DND-41 (cell line): ENCODE measurements around the gene PPFIA1.

Experiments used
- ATAC-seq: fragments of 200-7000 bp; cut with Tn5 transposase; 3 replicates; pipeline ENCODE4 v1.9.1; 2021; ENCODE audit warnings: low read depth; ENCODE audit not compliant: insufficient read depth
- DNase-seq: peaks from one replicate; pipeline ENCODE4 v3.0.0-alpha.2; 2020
- H2AFZ ChIP-seq: 2 replicates; pipeline ENCODE4 v1.6.0; 2012; ENCODE audit warnings: low read depth, low read length
- H3K27ac ChIP-seq: 2 replicates; pipeline ENCODE4 v1.5.1; 2012; ENCODE audit warnings: low read length, inconsistent platforms
- H3K27me3 ChIP-seq: fragments of 200-600 bp; sonication (generic); 2 replicates; pipeline ENCODE4 v1.6.0; 2012; ENCODE audit warnings: low read length, mild to moderate bottlenecking, inconsistent platforms; ENCODE audit not compliant: insufficient read depth, poor library complexity
- H3K36me3 ChIP-seq: 2 replicates; pipeline ENCODE4 v1.5.1; 2012; ENCODE audit warnings: low read length, inconsistent platforms; ENCODE audit not compliant: insufficient read depth
- H3K4me1 ChIP-seq: 2 replicates; pipeline ENCODE4 v1.5.1; 2012; ENCODE audit warnings: mild to moderate bottlenecking, low read length; ENCODE audit not compliant: insufficient read depth
- H3K4me2 ChIP-seq: 2 replicates; pipeline ENCODE4 v1.6.0; 2012; ENCODE audit warnings: mild to moderate bottlenecking, moderate library complexity, low read length, inconsistent platforms; ENCODE audit not compliant: insufficient read depth
- H3K4me3 ChIP-seq, 2 experiments: fragments of 200-600 bp in 1 of 2; shearing (Covaris generic) in 1 of 2; 2 replicates each; pipeline ENCODE4 v1.5.1; 2012 to 2016; ENCODE audit warnings: inconsistent platforms in 2 of 2, low read length in 2 of 2, mild to moderate bottlenecking in 2 of 2, low read depth in 1 of 2, moderate library complexity in 1 of 2
- H3K79me2 ChIP-seq: 2 replicates; pipeline ENCODE4 v1.6.0; 2012; ENCODE audit warnings: low read length, inconsistent platforms; ENCODE audit not compliant: insufficient read depth
- H3K9ac ChIP-seq: 2 replicates; pipeline ENCODE4 v1.6.0; 2012; ENCODE audit warnings: low read depth, mild to moderate bottlenecking, inconsistent platforms, low read length, moderate library complexity
- H3K9me3 ChIP-seq: 2 replicates; pipeline ENCODE4 v1.5.1; 2012; ENCODE audit warnings: low read length, moderate library complexity, mild to moderate bottlenecking, inconsistent platforms; ENCODE audit not compliant: insufficient read depth, severe bottlenecking
- H4K20me1 ChIP-seq: 2 replicates; pipeline ENCODE4 v1.6.0; 2012; ENCODE audit warnings: low read length; ENCODE audit not compliant: insufficient read depth
- EZH2 ChIP-seq: IDR thresholded peaks from 3 replicates; pipeline ENCODE4 v1.6.1; 2012; ENCODE audit warnings: borderline replicate concordance, low read depth, mild to moderate bottlenecking, moderate library complexity, low read length, inconsistent platforms; ENCODE audit not compliant: severe bottlenecking
- TF ChIP-seq, protein P1 (sequence below): IDR thresholded peaks from 2 replicates; pipeline ENCODE4 v1.5.1; 2012; ENCODE audit warnings: borderline replicate concordance, low read length, moderate library complexity, mild to moderate bottlenecking; ENCODE audit not compliant: poor library complexity, severe bottlenecking; ENCODE audit errors: extremely low read depth

PPFIA1 gene

DNA sequence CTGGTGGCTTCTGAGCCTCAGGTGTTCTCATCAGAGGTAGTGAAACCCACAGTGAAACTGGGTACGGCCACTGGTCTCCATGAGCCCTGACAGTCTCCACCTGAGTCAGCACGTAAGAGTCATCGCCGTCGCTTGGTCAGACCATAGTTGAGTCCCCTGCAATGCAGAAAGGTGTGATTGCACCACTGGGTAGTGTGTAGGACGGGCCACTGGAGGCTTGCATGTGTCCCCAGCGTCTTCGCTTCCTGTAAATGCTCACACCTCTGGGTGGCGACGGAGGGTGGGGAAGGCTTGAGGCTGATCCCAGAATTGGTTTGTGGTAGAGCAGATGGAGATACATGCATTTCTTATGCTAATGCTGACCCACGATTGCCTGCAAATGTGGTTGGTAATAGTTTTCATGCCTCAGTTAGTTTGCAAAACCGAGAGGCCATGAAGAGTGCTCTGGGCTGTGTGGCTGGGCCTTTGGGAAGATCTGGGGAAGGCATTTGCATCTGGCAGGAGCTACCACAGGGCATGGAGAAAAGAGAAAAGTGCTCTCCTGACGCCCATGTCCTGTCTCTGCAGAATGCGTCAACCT is 154.4 kb downstream of the PPFIA1 start:
- Histone ChIP-seq H3K79me2 (no peaks in the 10 kb centered on the region), H2AFZ (no peak overlapping the region), H4K20me1 (0 out of 2 replicates have a peak, but pooled peaks cover 6% of the 10 kb centered on the region), H3K36me3 (no peaks in the 10 kb centered on the region), H3K4me2 (no peak overlapping the region), H3K9me3 (no peaks in the 10 kb centered on the region), H3K27ac (no peak overlapping the region), H3K4me1 (no peaks in the 10 kb centered on the region), H3K27me3 (no peaks in the 10 kb centered on the region), H3K9ac (no peak overlapping the region), H3K4me3 (no peak overlapping the region)
- DNase-seq (no peak), ATAC-seq (no peak)
- TF ChIP-seq, protein P1, sequence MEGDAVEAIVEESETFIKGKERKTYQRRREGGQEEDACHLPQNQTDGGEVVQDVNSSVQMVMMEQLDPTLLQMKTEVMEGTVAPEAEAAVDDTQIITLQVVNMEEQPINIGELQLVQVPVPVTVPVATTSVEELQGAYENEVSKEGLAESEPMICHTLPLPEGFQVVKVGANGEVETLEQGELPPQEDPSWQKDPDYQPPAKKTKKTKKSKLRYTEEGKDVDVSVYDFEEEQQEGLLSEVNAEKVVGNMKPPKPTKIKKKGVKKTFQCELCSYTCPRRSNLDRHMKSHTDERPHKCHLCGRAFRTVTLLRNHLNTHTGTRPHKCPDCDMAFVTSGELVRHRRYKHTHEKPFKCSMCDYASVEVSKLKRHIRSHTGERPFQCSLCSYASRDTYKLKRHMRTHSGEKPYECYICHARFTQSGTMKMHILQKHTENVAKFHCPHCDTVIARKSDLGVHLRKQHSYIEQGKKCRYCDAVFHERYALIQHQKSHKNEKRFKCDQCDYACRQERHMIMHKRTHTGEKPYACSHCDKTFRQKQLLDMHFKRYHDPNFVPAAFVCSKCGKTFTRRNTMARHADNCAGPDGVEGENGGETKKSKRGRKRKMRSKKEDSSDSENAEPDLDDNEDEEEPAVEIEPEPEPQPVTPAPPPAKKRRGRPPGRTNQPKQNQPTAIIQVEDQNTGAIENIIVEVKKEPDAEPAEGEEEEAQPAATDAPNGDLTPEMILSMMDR: peak; percentile 8
- no peak for TF ChIP-seq EZH2

- no peaks in the 10 kb centered on the region for H3K27me3 ChIP-seq
- no peak overlapping the region for H2AFZ ChIP-seq
- ATAC-seq (no peak), DNase-seq (no peak)
- H3K36me3 ChIP-seq: no peaks in the 10 kb centered on the region
- no peaks in the 10 kb centered on the region for H3K9me3 ChIP-seq
- no peak overlapping the region for H3K9ac ChIP-seq
- no peaks in the 10 kb centered on the region for H3K4me1 ChIP-seq
- no peak for TF ChIP-seq EZH2
- TF ChIP-seq, protein P1: no peak
- no peaks in the 10 kb centered on the region for H3K79me2 ChIP-seq
- no peak overlapping the region for H3K4me2 ChIP-seq
- H3K27ac ChIP-seq: no peak overlapping the region
- 0 out of 2 replicates have a peak, but pooled peaks cover 6% of the 10 kb centered on the region for H4K20me1 ChIP-seq
- H3K4me3 ChIP-seq: no peak overlapping the region
Measured at GRCh38 chr11:70427436-70427835, 156.9 kb downstream of the PPFIA1 start.

DNA sequence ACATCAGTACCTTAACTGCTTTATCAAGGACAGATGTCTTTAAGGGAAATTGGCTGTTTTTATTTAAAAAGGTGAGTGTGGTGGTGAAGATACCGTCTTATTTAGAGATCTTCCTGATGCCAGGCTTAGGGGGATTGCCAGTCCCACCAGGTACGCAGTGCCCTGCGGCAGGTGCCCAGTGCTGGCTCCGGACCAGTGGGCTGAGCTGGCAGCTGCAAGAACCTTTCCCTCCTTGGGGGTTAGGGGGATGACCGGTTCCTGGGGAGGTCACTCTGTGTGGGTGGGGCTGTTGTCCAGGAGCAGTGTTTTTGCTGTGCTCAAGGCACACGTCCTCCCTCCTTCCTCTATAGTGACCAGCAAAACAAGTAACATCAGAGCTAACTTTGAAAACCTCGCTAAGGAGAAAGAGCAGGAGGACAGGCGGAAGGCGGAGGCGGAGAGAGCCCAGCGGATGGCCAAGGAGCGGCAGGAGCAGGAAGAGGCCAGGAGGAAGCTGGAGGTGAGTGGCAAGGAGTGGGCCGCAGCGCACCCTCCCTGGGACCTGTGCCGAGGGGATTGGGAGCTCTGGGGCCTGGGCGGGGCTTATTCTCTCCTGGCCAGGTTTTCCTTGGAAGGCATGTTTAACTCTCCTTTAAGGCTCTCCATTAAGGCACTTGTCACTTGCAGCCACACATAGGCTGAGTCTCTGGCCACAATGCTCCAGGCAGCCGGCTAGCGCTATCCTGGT is 158.4 kb downstream of the PPFIA1 start:
- ATAC-seq (no peak), DNase-seq (no peak)
- Histone ChIP-seq H3K4me2 (no peak overlapping the region), H3K4me3 (no peak overlapping the region), H3K9ac (no peak overlapping the region), H2AFZ (no peak overlapping the region), H4K20me1 (0 out of 2 replicates have a peak, but pooled peaks cover 4% of the 10 kb centered on the region), H3K36me3 (no peaks in the 10 kb centered on the region), H3K4me1 (no peaks in the 10 kb centered on the region), H3K9me3 (no peaks in the 10 kb centered on the region), H3K27ac (no peak overlapping the region), H3K27me3 (no peaks in the 10 kb centered on the region), H3K79me2 (no peaks in the 10 kb centered on the region)
- TF ChIP-seq EZH2: no peak
- TF ChIP-seq, protein P1: no peak
